ENCODE results near the gene MYO3B.

DNA sequence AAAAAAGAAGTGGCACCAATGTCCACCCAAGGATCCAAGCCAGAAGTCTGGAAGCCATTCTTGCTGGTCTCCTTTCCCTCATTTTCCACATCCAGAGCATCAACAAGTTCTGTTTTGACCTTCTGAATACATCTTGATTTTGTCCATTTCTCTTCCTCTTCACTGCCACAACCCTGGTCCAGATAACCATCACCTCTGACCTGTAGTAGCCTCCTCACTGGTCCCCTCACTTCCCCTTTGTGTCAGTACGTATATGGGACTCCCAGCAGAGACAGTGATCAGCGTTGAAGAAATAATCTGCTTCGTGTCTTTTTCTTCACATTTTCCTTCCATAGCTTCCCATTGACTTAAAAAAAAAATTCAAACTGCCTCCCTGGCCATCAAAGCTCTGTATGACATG is 427.9 kb downstream of the MYO3B start:
- TF ChIP-seq, protein P1, sequence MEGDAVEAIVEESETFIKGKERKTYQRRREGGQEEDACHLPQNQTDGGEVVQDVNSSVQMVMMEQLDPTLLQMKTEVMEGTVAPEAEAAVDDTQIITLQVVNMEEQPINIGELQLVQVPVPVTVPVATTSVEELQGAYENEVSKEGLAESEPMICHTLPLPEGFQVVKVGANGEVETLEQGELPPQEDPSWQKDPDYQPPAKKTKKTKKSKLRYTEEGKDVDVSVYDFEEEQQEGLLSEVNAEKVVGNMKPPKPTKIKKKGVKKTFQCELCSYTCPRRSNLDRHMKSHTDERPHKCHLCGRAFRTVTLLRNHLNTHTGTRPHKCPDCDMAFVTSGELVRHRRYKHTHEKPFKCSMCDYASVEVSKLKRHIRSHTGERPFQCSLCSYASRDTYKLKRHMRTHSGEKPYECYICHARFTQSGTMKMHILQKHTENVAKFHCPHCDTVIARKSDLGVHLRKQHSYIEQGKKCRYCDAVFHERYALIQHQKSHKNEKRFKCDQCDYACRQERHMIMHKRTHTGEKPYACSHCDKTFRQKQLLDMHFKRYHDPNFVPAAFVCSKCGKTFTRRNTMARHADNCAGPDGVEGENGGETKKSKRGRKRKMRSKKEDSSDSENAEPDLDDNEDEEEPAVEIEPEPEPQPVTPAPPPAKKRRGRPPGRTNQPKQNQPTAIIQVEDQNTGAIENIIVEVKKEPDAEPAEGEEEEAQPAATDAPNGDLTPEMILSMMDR (IDR thresholded peaks at IDR 0.05): no peak
- no peak for TF ChIP-seq EZH2 (IDR thresholded peaks at IDR 0.05; ENCODE audit: borderline replicate concordance, insufficient read depth, low read depth, low read length, poor library complexity, severe bottlenecking)

All from B cell (primary cell).